ENCODE results near the gene OAT.
"Not testable (repeated sequence)": the region's sequence is repeated elsewhere in the genome, so short reads cannot be mapped to it uniquely, and the experiment has no call there.

The OAT gene

DNA sequence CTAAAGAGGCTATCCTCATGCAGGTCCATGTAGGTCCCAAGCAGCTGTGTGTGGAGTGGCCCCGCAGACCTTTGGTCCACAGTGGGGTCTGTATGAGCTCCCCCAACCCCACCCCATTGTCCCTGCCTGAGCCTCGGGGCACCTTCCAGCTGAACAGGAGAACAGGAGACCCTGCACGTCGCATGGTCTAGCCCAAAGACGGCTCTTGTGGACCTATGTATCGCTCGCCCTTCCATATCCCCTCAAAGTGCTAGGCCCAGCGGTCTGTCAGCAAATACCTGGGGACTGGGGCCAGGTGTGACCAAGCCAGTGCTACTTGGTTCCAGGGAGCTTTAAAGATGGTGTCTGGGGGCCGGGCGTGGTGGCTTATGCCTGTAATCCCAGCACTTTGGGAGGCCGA, 43.0 kb downstream of the OAT start:
- no peak for DNase-seq

- no peak for DNase-seq
Measured at GRCh38 chr10:124375353-124375614, 43.4 kb downstream of the OAT start.

GRCh38 chr10:124374535-124375352, 44.0 kb downstream of the OAT start:
- no peak for DNase-seq

GRCh38 chr10:124372899-124373298, 45.8 kb downstream of the OAT start:
- no peak for DNase-seq

DNA sequence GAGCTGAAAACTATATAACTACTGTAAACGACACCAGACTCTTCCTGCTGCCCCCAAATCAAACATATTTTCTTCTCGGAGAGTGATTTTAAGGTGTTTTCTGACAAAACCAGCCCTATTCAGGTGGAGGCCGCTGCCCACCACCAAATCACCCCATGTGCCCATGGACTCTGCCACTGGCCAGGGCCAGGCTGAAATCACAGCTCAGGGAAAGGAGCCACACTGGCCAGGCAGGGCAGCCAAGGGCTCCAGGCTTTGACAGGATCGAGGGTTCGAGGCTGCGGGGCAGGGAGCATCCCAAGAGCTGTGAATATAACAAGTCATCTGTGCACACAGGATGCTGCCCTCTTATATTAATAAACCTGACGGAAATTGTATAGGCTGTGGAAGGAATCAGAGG, 48.3 kb downstream of the OAT start:
- no peak for DNase-seq

- no peak for DNase-seq
Measured at GRCh38 chr10:124369986-124370385, 48.7 kb downstream of the OAT start.

- not testable (repeated sequence) for DNase-seq
Measured at GRCh38 chr10:124369533-124369932, 49.2 kb downstream of the OAT start.

- DNase-seq = no peak
Measured at GRCh38 chr10:124369066-124369465, 49.7 kb downstream of the OAT start.

- DNase-seq = no peak
Measured at GRCh38 chr10:124367936-124368335, 50.8 kb downstream of the OAT start.

- DNase-seq = no peak
Measured at GRCh38 chr10:124367414-124367813, 51.3 kb downstream of the OAT start.

DNA sequence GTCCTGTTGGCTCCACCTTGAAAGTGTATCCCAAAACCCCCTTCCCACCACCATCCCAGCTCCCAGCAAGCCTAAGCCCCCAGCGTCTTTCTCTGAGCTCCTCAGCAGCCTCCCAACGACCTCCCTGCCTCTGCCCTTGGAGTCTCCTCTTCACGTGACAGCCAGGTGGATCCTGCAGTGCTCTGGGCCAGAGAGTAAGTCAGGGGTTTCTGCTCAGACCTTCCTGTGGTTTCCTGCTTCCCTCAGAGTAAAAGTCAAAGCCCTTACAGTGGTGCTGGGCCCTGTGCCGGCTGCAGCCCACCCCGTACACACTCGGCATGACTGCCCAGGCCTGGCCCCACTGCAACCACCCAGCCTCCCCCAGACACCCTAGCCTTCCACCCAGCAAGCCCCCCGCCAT, 51.9 kb downstream of the OAT start:
- no peak for DNase-seq

GRCh38 chr10:124366343-124366742, 52.4 kb downstream of the OAT start:
- DNase-seq = no peak

- DNase-seq = no peak
Measured at GRCh38 chr10:124364674-124365073, 54.0 kb downstream of the OAT start.

DNA sequence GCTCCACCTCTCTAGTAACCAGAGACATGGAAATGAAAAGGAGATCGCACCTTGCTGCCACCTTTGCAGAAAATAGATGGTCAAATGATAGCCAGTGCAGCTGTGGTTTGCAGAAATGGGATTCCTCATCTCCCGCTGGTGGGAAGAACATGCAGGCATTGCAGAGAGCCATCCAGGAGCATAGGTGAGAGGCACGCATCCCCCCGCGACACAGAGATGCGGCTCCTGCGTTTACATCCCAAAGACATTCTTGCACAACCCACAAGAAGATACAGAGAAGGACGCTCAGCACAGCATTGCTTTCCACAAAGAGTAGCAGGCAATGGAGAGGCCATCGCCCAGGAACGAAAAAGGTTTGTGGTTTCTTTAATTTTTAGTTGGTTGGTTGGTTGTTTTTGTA, 56.2 kb downstream of the OAT start:
- no peak for DNase-seq

- DNase-seq = no peak
Measured at GRCh38 chr10:124359336-124359832, 59.3 kb downstream of the OAT start.

GRCh38 chr10:124357561-124357885, 61.2 kb downstream of the OAT start:
- DNase-seq = no peak

GRCh38 chr10:124356701-124357560, 61.8 kb downstream of the OAT start:
- DNase-seq = no peak

- no peak for DNase-seq
Measured at GRCh38 chr10:124354411-124355382, 64.0 kb downstream of the OAT start.

DNA sequence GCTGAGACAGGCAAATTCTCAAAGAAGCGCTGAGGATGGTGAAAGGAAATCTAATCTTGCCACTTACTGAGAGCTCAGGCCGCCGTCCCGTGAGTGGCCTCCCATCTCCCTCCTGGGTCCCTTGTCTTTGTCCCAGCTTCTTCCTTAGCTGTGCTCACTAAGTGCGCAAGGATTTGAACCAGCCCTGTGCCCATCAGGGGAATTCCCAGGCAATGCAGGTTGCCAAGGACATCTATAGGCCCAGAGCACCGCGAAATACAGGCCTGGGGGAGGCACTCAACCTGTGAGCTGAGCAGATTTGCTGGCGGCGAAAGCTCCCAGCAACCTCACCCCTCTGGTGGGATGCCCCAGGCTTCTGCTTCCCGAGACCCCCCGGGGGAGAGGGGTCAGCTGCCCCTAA, 64.8 kb downstream of the OAT start:
- no peak for DNase-seq

DNA sequence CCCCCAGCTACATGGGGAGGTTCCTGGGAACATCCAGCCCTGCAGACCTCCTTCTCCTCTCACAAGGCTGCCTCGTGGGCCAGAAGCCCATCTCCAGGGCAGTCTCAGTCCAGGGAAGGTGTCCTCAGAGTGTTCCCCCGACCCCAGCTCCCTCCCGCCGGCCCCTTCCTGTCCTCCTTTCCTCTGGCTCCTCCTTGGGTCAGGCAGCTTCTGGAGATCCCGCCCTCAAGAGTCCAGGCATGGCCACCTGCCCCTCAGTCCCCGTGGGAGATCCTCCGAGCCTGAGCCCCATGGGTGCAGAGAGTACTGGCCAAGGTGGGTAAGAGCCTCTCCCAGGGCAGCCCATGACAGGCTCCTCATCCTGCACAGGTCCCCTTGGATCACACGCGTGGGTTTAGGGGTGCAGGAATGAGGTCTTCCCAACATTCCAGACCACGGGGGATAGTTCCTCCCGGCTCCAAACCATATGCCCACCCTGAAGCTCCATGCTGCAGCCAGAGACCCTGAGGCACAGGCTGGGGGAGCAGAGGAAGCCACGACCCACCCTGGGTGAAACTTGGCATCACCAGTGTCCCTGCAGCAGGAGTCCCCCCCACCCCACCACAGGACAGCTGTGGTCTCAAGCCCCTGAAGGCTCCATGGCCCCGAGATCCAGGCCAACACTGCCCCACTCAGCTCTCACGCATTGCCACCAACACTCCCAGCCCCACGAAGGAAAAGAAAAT, 65.5 kb downstream of the OAT start:
- DNase-seq = no peak

GRCh38 chr10:124351481-124352220, 67.1 kb downstream of the OAT start:
- DNase-seq = no peak

- DNase-seq = no peak
Measured at GRCh38 chr10:124350806-124351205, 67.9 kb downstream of the OAT start.
